C4-2B (cell line): ENCODE measurements around the gene TTC31.

ENCODE experiments used
- ZFX ChIP-seq: fragments of 450-650 bp; IDR thresholded peaks from 2 replicates; pipeline ENCODE4 v1.6.1; 2017
- TF ChIP-seq, protein P1 (sequence below): fragments of 450-650 bp; conservative IDR thresholded peaks from 2 replicates; pipeline ENCODE4 v1.5.1; 2017; ENCODE audit warnings: mild to moderate bottlenecking

DNA sequence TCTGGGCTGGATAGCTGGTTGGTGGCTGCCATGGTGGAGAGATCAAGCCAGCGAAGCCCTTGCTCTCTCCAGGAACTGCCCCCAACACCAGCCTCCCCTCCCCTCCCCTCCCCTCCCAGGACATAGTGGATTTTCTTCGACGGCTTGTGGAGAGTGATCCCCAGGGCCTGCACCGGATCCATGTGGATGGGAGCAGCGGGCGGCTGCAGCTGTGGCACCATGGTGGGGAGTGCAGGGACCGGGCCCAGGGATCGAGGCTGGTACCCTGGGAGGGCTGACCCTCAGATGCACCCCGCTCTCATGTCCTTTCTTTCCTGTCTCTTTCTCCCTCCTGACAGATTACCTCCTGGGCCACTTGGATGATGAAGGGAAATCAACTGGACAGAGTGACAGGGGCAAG is 7.0 kb downstream of the TTC31 start:
- TF ChIP-seq ZFX: no peak
- TF ChIP-seq, protein P1, sequence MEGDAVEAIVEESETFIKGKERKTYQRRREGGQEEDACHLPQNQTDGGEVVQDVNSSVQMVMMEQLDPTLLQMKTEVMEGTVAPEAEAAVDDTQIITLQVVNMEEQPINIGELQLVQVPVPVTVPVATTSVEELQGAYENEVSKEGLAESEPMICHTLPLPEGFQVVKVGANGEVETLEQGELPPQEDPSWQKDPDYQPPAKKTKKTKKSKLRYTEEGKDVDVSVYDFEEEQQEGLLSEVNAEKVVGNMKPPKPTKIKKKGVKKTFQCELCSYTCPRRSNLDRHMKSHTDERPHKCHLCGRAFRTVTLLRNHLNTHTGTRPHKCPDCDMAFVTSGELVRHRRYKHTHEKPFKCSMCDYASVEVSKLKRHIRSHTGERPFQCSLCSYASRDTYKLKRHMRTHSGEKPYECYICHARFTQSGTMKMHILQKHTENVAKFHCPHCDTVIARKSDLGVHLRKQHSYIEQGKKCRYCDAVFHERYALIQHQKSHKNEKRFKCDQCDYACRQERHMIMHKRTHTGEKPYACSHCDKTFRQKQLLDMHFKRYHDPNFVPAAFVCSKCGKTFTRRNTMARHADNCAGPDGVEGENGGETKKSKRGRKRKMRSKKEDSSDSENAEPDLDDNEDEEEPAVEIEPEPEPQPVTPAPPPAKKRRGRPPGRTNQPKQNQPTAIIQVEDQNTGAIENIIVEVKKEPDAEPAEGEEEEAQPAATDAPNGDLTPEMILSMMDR: no peak
